Superior temporal gyrus (tissue), 1 donor: ENCODE measurements around the gene TMEM37.

Source experiments
- DNase-seq: peaks from one replicate; pipeline ENCODE4 v3.0.0-alpha.2; 2016; ENCODE audit errors: extremely low spot score

The TMEM37 gene

GRCh38 chr2:119419065-119419464 lies 12.6 kb upstream of the TMEM37 start:
- no peak for DNase-seq

GRCh38 chr2:119419803-119420508 lies 11.7 kb upstream of the TMEM37 start:
- no peak for DNase-seq

GRCh38 chr2:119421304-119421703 lies 10.3 kb upstream of the TMEM37 start:
- DNase-seq: no peak

GRCh38 chr2:119421741-119422140 lies 9.9 kb upstream of the TMEM37 start:
- DNase-seq: no peak

- DNase-seq: no peak
These were observed 9.1 kb upstream of the TMEM37 start for GRCh38 chr2:119422360-119423107.

- DNase-seq: no peak
These were observed 8.6 kb upstream of the TMEM37 start for GRCh38 chr2:119423108-119423444.

GRCh38 chr2:119423811-119424210 lies 7.8 kb upstream of the TMEM37 start:
- no peak for DNase-seq

GRCh38 chr2:119424284-119425118 lies 7.2 kb upstream of the TMEM37 start:
- no peak for DNase-seq

GRCh38 chr2:119425119-119425405 lies 6.6 kb upstream of the TMEM37 start:
- DNase-seq: no peak

- DNase-seq: no peak
These were observed 5.8 kb upstream of the TMEM37 start for GRCh38 chr2:119425620-119426395.

- DNase-seq: no peak
These were observed 5.3 kb upstream of the TMEM37 start for GRCh38 chr2:119426396-119426675.

- DNase-seq: no peak
These were observed 4.8 kb upstream of the TMEM37 start for GRCh38 chr2:119426801-119427395.

- DNase-seq: no peak
These were observed 3.9 kb upstream of the TMEM37 start for GRCh38 chr2:119427756-119428155.

- no peak for DNase-seq
These were observed 3.0 kb upstream of the TMEM37 start for GRCh38 chr2:119428488-119429224.

- no peak for DNase-seq
These were observed 2.3 kb upstream of the TMEM37 start for GRCh38 chr2:119429225-119429981.

- DNase-seq: no peak
These were observed 1.6 kb upstream of the TMEM37 start for GRCh38 chr2:119430023-119430498.

GRCh38 chr2:119431976-119432850 lies 559 bp downstream of the TMEM37 start:
- DNase-seq: no peak

- DNase-seq: no peak
These were observed 1.3 kb downstream of the TMEM37 start for GRCh38 chr2:119432851-119433522.
